Measurements from ENCODE around the gene MUC5B. TPM values are rescaled to one million over a fixed set of nuclear protein-coding genes. Genes with fewer than 3 reads are reported as not detected.

Gene MUC5B
- total and polyA plus RNA-seq, 2 donors from 2014 or later: 0.38 TPM; not detected in 1

- Histone ChIP-seq H3K9me3 (ENCODE audit: control insufficient read depth in 2 of 3, insufficient read depth in 1 of 3, low read length in 3 of 3) (no peaks in the 10 kb centered on the region), H3K4me3 (ENCODE audit: low read length in 3 of 3) (no peak overlapping the region), H3K27me3 (ENCODE audit: control insufficient read depth, insufficient read depth, low read length) (no peaks in the 10 kb centered on the region), H3K27ac (ENCODE audit: low read depth in 2 of 2, low read length in 2 of 2) (peak overlapping the region; percentile 20 to 55), H3K36me3 (ENCODE audit: control insufficient read depth in 2 of 3, insufficient read depth in 3 of 3, low read length in 3 of 3) (peaks cover 0 to 3% (median 0%) of the 10 kb centered on the region in 3 donors), H3K4me1 (ENCODE audit: control insufficient read depth in 2 of 3, insufficient read depth in 2 of 3, low read depth in 1 of 3, low read length in 3 of 3) (peaks cover 2 to 47% (median 33%) of the 10 kb centered on the region in 3 donors), H3K9ac (ENCODE audit: low read length in 3 of 3) (peak overlapping the region in 2 of 3 donors; percentile 18 to 29)
- peak in 3 of 5 donors; percentile 19 to 70 (median 43) for DNase-seq
- TF ChIP-seq CTCF (IDR thresholded peaks at IDR 0.05; ENCODE audit: borderline replicate concordance, extremely low read depth, insufficient read depth): no peak
- intact Hi-C loops (cut with DNase I): no loop called here
- no peak for FAIRE-seq
These were observed 76.8 kb downstream of the MUC5B start for GRCh38 chr11:1299621-1300020.

- peaks cover 2 to 52% (median 38%) of the 10 kb centered on the region in 3 donors for H3K4me1 ChIP-seq (ENCODE audit: control insufficient read depth in 2 of 3, insufficient read depth in 2 of 3, low read depth in 1 of 3, low read length in 3 of 3)
- H3K9ac ChIP-seq (ENCODE audit: low read length in 3 of 3): no peak overlapping the region
- no peaks in the 10 kb centered on the region for H3K27me3 ChIP-seq (ENCODE audit: control insufficient read depth, insufficient read depth, low read length)
- no peak overlapping the region for H3K27ac ChIP-seq (ENCODE audit: low read depth in 2 of 2, low read length in 2 of 2)
- FAIRE-seq (no peak), DNase-seq (no peak)
- TF ChIP-seq CTCF (IDR thresholded peaks at IDR 0.05; ENCODE audit: borderline replicate concordance, extremely low read depth, insufficient read depth): no peak
- H3K36me3 ChIP-seq (ENCODE audit: control insufficient read depth in 2 of 3, insufficient read depth in 3 of 3, low read length in 3 of 3): peaks cover 0 to 3% (median 0%) of the 10 kb centered on the region in 3 donors
- H3K9me3 ChIP-seq (ENCODE audit: control insufficient read depth in 2 of 3, insufficient read depth in 1 of 3, low read length in 3 of 3): no peaks in the 10 kb centered on the region
- intact Hi-C loops (cut with DNase I): no loop called here
- H3K4me3 ChIP-seq (ENCODE audit: low read length in 3 of 3): no peak overlapping the region
These were observed 77.3 kb downstream of the MUC5B start for GRCh38 chr11:1300121-1300520.

GRCh38 chr11:1300569-1301187, 77.8 kb downstream of the MUC5B start:
- Histone ChIP-seq H3K9ac (ENCODE audit: low read length in 3 of 3) (no peak overlapping the region), H3K36me3 (ENCODE audit: control insufficient read depth in 2 of 3, insufficient read depth in 3 of 3, low read length in 3 of 3) (peaks cover 0 to 3% (median 0%) of the 10 kb centered on the region in 3 donors), H3K27ac (ENCODE audit: low read depth in 2 of 2, low read length in 2 of 2) (no peak overlapping the region), H3K27me3 (ENCODE audit: control insufficient read depth, insufficient read depth, low read length) (no peaks in the 10 kb centered on the region), H3K4me1 (ENCODE audit: control insufficient read depth in 2 of 3, insufficient read depth in 2 of 3, low read depth in 1 of 3, low read length in 3 of 3) (peaks cover 2 to 57% (median 40%) of the 10 kb centered on the region in 3 donors), H3K4me3 (ENCODE audit: low read length in 3 of 3) (no peak overlapping the region), H3K9me3 (ENCODE audit: control insufficient read depth in 2 of 3, insufficient read depth in 1 of 3, low read length in 3 of 3) (no peaks in the 10 kb centered on the region)
- TF ChIP-seq CTCF (IDR thresholded peaks at IDR 0.05; ENCODE audit: borderline replicate concordance, extremely low read depth, insufficient read depth): no peak
- FAIRE-seq: no peak
- DNase-seq: peak in 2 of 5 donors; percentile 4 to 64
- intact Hi-C loops (cut with DNase I): no loop called here
